SU-DHL-6 (cell line): Measurements from ENCODE around the gene KCNH1.

Source experiments
- EZH2phosphoT487 ChIP-seq: fragments of 200-600 bp; sonication (generic), shearing (Covaris generic); conservative IDR thresholded peaks from 2 replicates; pipeline ENCODE4 v1.6.1; 2018; ENCODE audit warnings: mild to moderate bottlenecking, antibody characterized with exemption, low read length, moderate library complexity, mixed read lengths
- TF ChIP-seq, protein P1 (sequence below): fragments of 200-600 bp; sonication (generic); IDR thresholded peaks from one replicate; pipeline ENCODE4 v1.5.1; 2017; ENCODE audit warnings: antibody characterized with exemption, mild to moderate bottlenecking, low read length, moderate library complexity; ENCODE audit not compliant: insufficient read depth, poor library complexity, severe bottlenecking

DNA sequence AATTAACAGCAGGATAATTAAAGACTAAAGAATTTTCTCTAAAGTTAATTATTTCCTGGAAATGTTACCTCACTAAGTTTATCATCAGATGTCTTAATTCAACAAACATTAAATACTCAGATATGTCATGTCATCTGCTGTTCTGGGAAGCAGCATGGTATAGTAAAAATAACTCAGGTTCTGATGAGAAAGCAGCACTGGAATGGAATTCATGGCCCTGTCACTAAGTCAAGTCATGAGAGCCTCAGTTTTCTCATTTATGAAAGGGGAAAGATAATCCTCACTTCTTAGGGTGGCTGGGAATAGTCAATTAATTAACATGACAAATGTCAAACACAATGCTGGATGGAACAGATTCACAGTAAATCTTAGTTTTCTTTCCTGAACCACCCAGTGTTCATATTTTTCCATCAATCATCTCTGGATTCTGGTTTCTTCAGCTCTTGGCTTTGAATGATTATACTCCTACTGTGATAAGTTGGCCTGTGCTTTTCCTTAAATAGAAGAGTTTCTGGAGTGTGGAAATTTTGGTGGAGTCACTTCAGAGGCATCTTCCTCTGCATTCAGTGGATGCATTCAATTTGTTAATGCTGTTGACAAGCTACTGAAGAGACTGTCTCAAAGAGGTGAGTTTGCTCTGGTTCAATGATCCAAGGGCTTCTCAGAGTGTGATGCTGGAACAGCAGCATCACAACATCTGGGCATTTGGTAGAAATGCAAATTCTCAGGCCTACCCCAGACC lies 319.4 kb downstream of the KCNH1 start:
- TF ChIP-seq, protein P1, sequence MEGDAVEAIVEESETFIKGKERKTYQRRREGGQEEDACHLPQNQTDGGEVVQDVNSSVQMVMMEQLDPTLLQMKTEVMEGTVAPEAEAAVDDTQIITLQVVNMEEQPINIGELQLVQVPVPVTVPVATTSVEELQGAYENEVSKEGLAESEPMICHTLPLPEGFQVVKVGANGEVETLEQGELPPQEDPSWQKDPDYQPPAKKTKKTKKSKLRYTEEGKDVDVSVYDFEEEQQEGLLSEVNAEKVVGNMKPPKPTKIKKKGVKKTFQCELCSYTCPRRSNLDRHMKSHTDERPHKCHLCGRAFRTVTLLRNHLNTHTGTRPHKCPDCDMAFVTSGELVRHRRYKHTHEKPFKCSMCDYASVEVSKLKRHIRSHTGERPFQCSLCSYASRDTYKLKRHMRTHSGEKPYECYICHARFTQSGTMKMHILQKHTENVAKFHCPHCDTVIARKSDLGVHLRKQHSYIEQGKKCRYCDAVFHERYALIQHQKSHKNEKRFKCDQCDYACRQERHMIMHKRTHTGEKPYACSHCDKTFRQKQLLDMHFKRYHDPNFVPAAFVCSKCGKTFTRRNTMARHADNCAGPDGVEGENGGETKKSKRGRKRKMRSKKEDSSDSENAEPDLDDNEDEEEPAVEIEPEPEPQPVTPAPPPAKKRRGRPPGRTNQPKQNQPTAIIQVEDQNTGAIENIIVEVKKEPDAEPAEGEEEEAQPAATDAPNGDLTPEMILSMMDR = no peak
- TF ChIP-seq EZH2phosphoT487 = no peak
